Measurements from ENCODE around the gene PTK7. TPM values are rescaled to one million over a fixed set of nuclear protein-coding genes. Genes with fewer than 3 reads are reported as not detected.
A peak's percentile ranks its signal among the peaks of the same experiment; 100 is the strongest.

The PTK7 gene
- total and polyA plus RNA-seq, 5 donors from 2014 or later: 0.25 to 2.3 TPM; not detected in 3

DNA sequence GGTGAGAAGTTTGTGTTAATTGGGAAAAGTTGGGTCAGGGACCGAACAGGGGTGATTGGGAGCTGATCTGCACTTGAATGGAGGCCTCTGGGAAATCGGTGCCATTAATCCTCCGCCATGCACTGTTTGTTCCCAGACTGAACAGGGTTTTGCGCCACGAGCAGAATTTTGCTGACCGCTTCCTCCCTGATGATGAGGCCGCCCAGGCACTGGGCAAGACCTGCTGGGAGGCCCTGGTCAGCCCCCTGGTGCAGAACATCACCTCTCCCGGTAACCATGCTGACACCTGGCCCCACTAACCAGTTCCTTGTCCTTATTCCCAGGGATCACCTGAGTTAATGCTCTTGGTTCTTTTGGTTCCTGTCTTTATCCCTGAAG lies 127.6 kb downstream of the PTK7 start:
- Histone ChIP-seq H3K9me3 (ENCODE audit: control insufficient read depth in 2 of 2, low read length in 2 of 2) (no peaks in the 10 kb centered on the region), H3K4me1 (ENCODE audit: control insufficient read depth, insufficient read depth, low read length, poor library complexity, severe bottlenecking) (no peaks in the 10 kb centered on the region), H3K4me3 (ENCODE audit: low read depth, low read length) (no peak overlapping the region), H3K36me3 (ENCODE audit: control insufficient read depth, insufficient read depth, low read length) (peaks cover 26% of the 10 kb centered on the region), H3K27ac (ENCODE audit: insufficient read depth, low read length, poor library complexity, severe bottlenecking) (no peak overlapping the region), H3K27me3 (ENCODE audit: control insufficient read depth, insufficient read depth, low read length) (no peaks in the 10 kb centered on the region)
- no peak for DNase-seq
- no peak for ATAC-seq (ENCODE audit: low read depth in 2 of 2)
- H3K27me3 Mint-ChIP-seq: no peaks in the 10 kb centered on the region
- H3K36me3 Mint-ChIP-seq: peaks cover 54% of the 10 kb centered on the region
- peaks cover 0 to 9% (median 2%) of the 10 kb centered on the region in 4 donors for H3K4me1 Mint-ChIP-seq
- peak overlapping the region in 1 of 4 donors; percentile 32 for H3K4me3 Mint-ChIP-seq
- H3K27ac Mint-ChIP-seq: peak overlapping the region in 2 of 3 donors; percentile 5 to 64
- H3K9me3 Mint-ChIP-seq: no peaks in the 10 kb centered on the region

DNA sequence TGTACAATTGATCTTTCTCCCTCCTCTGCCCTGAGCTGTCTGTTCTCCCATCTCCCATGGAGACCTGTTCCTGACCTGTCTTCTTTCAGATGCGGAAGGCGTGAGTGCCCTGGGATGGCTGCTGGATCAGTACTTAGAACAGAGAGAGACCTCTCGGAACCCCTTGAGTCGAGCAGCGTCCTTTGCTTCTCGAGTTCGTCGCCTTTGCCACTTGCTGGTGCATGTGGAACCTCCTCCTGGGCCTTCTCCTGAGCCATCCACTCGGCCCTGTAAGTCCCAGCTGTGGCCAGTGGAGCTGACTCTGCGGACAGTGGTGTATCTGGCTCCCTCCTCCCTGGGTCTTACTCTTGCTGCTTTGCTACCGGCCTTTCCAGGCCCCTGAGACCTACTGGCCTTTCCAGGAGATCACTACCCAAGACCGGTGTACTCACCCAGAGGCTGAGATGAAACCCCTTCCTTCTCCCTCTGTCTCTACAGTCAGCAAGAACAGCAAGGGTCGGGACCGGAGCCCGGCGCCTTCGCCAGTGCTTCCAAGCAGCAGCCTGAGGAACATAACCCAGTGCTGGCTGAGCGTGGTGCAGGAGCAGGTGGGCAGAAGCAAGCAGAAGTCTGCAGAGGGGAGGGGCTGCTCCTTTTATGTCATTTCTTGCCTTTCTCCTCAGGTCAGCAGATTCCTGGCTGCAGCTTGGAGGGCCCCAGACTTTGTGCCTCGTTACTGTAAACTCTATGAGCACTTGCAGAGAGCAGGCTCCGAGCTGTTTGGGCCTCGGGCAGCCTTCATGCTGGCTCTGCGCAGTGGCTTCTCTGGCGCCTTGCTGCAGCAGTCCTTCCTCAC lies 128.4 kb downstream of the PTK7 start:
- Mint-ChIP-seq H3K27ac (peak overlapping the region in 2 of 3 donors; percentile 49 to 64), H3K4me3 (no peak overlapping the region), H3K9me3 (no peaks in the 10 kb centered on the region), H3K4me1 (peaks cover 0 to 9% (median 2%) of the 10 kb centered on the region in 4 donors), H3K36me3 (peaks cover 53% of the 10 kb centered on the region), H3K27me3 (no peaks in the 10 kb centered on the region)
- Histone ChIP-seq H3K36me3 (ENCODE audit: control insufficient read depth, insufficient read depth, low read length) (peaks cover 23% of the 10 kb centered on the region), H3K27me3 (ENCODE audit: control insufficient read depth, insufficient read depth, low read length) (no peaks in the 10 kb centered on the region), H3K4me1 (ENCODE audit: control insufficient read depth, insufficient read depth, low read length, poor library complexity, severe bottlenecking) (no peaks in the 10 kb centered on the region), H3K9me3 (ENCODE audit: control insufficient read depth in 2 of 2, low read length in 2 of 2) (no peaks in the 10 kb centered on the region), H3K27ac (ENCODE audit: insufficient read depth, low read length, poor library complexity, severe bottlenecking) (no peak overlapping the region), H3K4me3 (ENCODE audit: low read depth, low read length) (no peak overlapping the region)
- no peak for ATAC-seq (ENCODE audit: low read depth in 2 of 2)
- DNase-seq: no peak

DNA sequence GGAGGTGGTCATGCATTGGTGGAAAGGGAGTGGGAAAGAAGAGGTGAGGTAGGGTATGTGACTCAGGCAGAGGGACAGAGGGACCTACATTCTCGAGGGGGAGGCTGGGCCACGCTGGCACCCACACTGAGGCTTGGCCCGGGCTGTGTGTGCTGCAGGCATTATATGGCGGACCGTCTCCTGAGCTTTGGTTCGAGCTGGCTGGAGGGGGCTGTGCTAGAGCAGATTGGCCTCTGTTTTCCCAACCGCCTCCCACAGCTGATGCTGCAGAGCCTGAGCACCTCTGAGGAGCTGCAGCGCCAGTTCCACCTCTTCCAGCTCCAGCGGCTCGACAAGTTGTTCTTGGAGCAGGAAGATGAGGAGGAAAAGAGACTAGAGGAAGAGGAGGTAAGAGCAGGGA lies 129.7 kb downstream of the PTK7 start:
- no peaks in the 10 kb centered on the region for H3K9me3 Mint-ChIP-seq
- H3K36me3 Mint-ChIP-seq: peaks cover 41% of the 10 kb centered on the region
- H3K4me3 ChIP-seq (ENCODE audit: low read depth, low read length): no peak overlapping the region
- H3K27ac ChIP-seq (ENCODE audit: insufficient read depth, low read length, poor library complexity, severe bottlenecking): no peak overlapping the region
- peaks cover 0 to 8% (median 1%) of the 10 kb centered on the region in 4 donors for H3K4me1 Mint-ChIP-seq
- peak overlapping the region in 1 of 3 donors; percentile 63 for H3K27ac Mint-ChIP-seq
- DNase-seq: no peak
- H3K4me1 ChIP-seq (ENCODE audit: control insufficient read depth, insufficient read depth, low read length, poor library complexity, severe bottlenecking): no peaks in the 10 kb centered on the region
- peaks cover 14% of the 10 kb centered on the region for H3K36me3 ChIP-seq (ENCODE audit: control insufficient read depth, insufficient read depth, low read length)
- no peak for ATAC-seq (ENCODE audit: low read depth in 2 of 2)
- H3K27me3 Mint-ChIP-seq: no peaks in the 10 kb centered on the region
- no peaks in the 10 kb centered on the region for H3K9me3 ChIP-seq (ENCODE audit: control insufficient read depth in 2 of 2, low read length in 2 of 2)
- no peak overlapping the region for H3K4me3 Mint-ChIP-seq
- no peaks in the 10 kb centered on the region for H3K27me3 ChIP-seq (ENCODE audit: control insufficient read depth, insufficient read depth, low read length)

DNA sequence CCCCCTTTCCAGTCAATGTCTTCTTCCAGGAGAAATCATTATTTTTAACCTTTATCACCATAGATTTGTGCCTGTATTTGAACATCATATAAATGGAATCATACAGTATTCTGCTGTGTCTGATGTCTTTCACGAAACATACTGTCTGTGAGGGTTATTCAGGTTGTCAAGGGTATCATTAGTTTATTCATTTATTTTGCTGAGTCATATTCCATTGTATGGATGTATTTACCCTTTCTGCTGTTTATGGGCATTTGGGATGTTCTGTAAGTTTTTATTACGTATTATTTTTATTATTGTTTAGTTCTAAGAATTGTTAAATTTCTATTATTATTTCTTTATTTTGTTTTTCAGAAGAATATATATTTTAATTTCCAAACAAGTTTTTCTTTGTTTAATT lies 131.2 kb downstream of the PTK7 start:
- no peak overlapping the region for H3K4me3 Mint-ChIP-seq
- peaks cover 0 to 5% (median 1%) of the 10 kb centered on the region in 4 donors for H3K4me1 Mint-ChIP-seq
- DNase-seq: no peak
- peaks cover 13% of the 10 kb centered on the region for H3K36me3 ChIP-seq (ENCODE audit: control insufficient read depth, insufficient read depth, low read length)
- no peak overlapping the region for H3K27ac ChIP-seq (ENCODE audit: insufficient read depth, low read length, poor library complexity, severe bottlenecking)
- H3K36me3 Mint-ChIP-seq: peaks cover 29% of the 10 kb centered on the region
- H3K27ac Mint-ChIP-seq: no peak overlapping the region
- H3K9me3 ChIP-seq (ENCODE audit: control insufficient read depth in 2 of 2, low read length in 2 of 2): no peaks in the 10 kb centered on the region
- no peaks in the 10 kb centered on the region for H3K27me3 Mint-ChIP-seq
- H3K4me1 ChIP-seq (ENCODE audit: control insufficient read depth, insufficient read depth, low read length, poor library complexity, severe bottlenecking): no peaks in the 10 kb centered on the region
- no peak for ATAC-seq (ENCODE audit: low read depth in 2 of 2)
- no peak overlapping the region for H3K4me3 ChIP-seq (ENCODE audit: low read depth, low read length)
- H3K27me3 ChIP-seq (ENCODE audit: control insufficient read depth, insufficient read depth, low read length): no peaks in the 10 kb centered on the region
- H3K9me3 Mint-ChIP-seq: no peaks in the 10 kb centered on the region

Other genes starting within 250 kb of the PTK7 start
- gene RPL7L1, start 196.7 kb upstream of the PTK7 start, total RNA-seq: 64.4 TPM
- 10 to 100 TPM; 48.4 to 60.9 (median 54.2) TPM for gene RPL7L1, start 196.7 kb upstream of the PTK7 start, polyA plus RNA-seq
- gene PTCRA, start 160.3 kb upstream of the PTK7 start, total RNA-seq: 1.1 TPM
- not detected for gene PTCRA, start 160.3 kb upstream of the PTK7 start, polyA plus RNA-seq
- gene CNPY3, start 146.8 kb upstream of the PTK7 start, total RNA-seq: 42.9 TPM
- 10 to 100 TPM; 79.2 to 88.8 (median 84.4) TPM for gene CNPY3, start 146.8 kb upstream of the PTK7 start, polyA plus RNA-seq
- gene GNMT, start 115.6 kb upstream of the PTK7 start, total RNA-seq: 0.99 TPM
- under 1 TPM in 1 of 4 donors, not detected in 3; 0.22 TPM for gene GNMT, start 115.6 kb upstream of the PTK7 start, polyA plus RNA-seq
- gene PEX6, start 97.1 kb upstream of the PTK7 start, total RNA-seq: 20.6 TPM
- gene PEX6, start 97.1 kb upstream of the PTK7 start, polyA plus RNA-seq: 10 to 100 TPM; 10.9 to 20.7 (median 15.2) TPM
- gene PPP2R5D, start 91.7 kb upstream of the PTK7 start, total RNA-seq: 35.4 TPM
- gene PPP2R5D, start 91.7 kb upstream of the PTK7 start, polyA plus RNA-seq: 10 to 100 TPM; 23.0 to 27.3 (median 25.4) TPM
- gene MEA1, start 62.4 kb upstream of the PTK7 start, total RNA-seq: 27.6 TPM
- gene MEA1, start 62.4 kb upstream of the PTK7 start, polyA plus RNA-seq: 100 to 1,000 TPM in 1 of 4 donors, 10 to 100 TPM in 3; 71.5 to 121 (median 79.3) TPM
- gene KLHDC3, start 62.1 kb upstream of the PTK7 start, total RNA-seq: 38.6 TPM
- 100 to 1,000 TPM; 119 to 130 (median 126) TPM for gene KLHDC3, start 62.1 kb upstream of the PTK7 start, polyA plus RNA-seq
- 33.3 TPM for gene RRP36, start 54.7 kb upstream of the PTK7 start, total RNA-seq
- 10 to 100 TPM; 61.9 to 82.2 (median 71.6) TPM for gene RRP36, start 54.7 kb upstream of the PTK7 start, polyA plus RNA-seq
- 7.7 TPM for gene CUL7, start 22.5 kb upstream of the PTK7 start, total RNA-seq
- 1 to 10 TPM; 2.1 to 3.5 (median 2.4) TPM for gene CUL7, start 22.5 kb upstream of the PTK7 start, polyA plus RNA-seq
- 29.3 TPM for gene MRPL2, start 16.9 kb upstream of the PTK7 start, total RNA-seq
- gene MRPL2, start 16.9 kb upstream of the PTK7 start, polyA plus RNA-seq: 10 to 100 TPM; 45.2 to 52.6 (median 48.3) TPM
- 33.5 TPM for gene KLC4, start 16.7 kb upstream of the PTK7 start, total RNA-seq
- gene KLC4, start 16.7 kb upstream of the PTK7 start, polyA plus RNA-seq: 10 to 100 TPM in 3 of 4 donors, 1 to 10 TPM in 1; 9.3 to 15.5 (median 12.6) TPM
- gene SRF, start 95.0 kb downstream of the PTK7 start, total RNA-seq: 24.0 TPM
- 1 to 10 TPM; 3.3 to 5.8 (median 4.5) TPM for gene SRF, start 95.0 kb downstream of the PTK7 start, polyA plus RNA-seq
- 81.2 TPM for gene CUL9, start 105.9 kb downstream of the PTK7 start, total RNA-seq
- 10 to 100 TPM; 22.5 to 26.0 (median 23.8) TPM for gene CUL9, start 105.9 kb downstream of the PTK7 start, polyA plus RNA-seq
- gene DNPH1, start 153.2 kb downstream of the PTK7 start, total RNA-seq: 36.6 TPM
- 100 to 1,000 TPM; 190 to 234 (median 206) TPM for gene DNPH1, start 153.2 kb downstream of the PTK7 start, polyA plus RNA-seq
- gene TTBK1, start 167.2 kb downstream of the PTK7 start, total RNA-seq: 0.22 TPM
- gene TTBK1, start 167.2 kb downstream of the PTK7 start, polyA plus RNA-seq: not detected
- gene SLC22A7, start 221.9 kb downstream of the PTK7 start, total RNA-seq: not detected
- gene SLC22A7, start 221.9 kb downstream of the PTK7 start, polyA plus RNA-seq: not detected
- gene CRIP3, start 232.5 kb downstream of the PTK7 start, total RNA-seq: 3.8 TPM
- gene CRIP3, start 232.5 kb downstream of the PTK7 start, polyA plus RNA-seq: under 1 TPM in 1 of 4 donors, not detected in 3; 0.35 TPM